Sigmoid colon (tissue), 7 donors: ENCODE measurements around the gene ANKRD2. TPM values are rescaled to one million over a fixed set of nuclear protein-coding genes. Genes with fewer than 3 reads are reported as not detected.

ENCODE experiments used
- DNase-seq: peaks from one replicate; pipeline ENCODE4 v3.0.0-alpha.2; 2019
- H3K27ac ChIP-seq, 4 donors: fragments of 200-600 bp; sonication (generic); one replicate each; pipeline ENCODE4 v1.5.1; 2016 to 2019; ENCODE audit warnings: mild to moderate bottlenecking in 1 of 4
- H3K27me3 ChIP-seq, 3 donors: fragments of 200-600 bp; sonication (generic); one replicate each; pipeline ENCODE4 v1.5.1; 2019; ENCODE audit warnings: mild to moderate bottlenecking in 1 of 3
- H3K36me3 ChIP-seq, 4 donors: fragments of 200-600 bp; sonication (generic); one replicate each; pipeline ENCODE4 v1.5.1; 2016 to 2019
- H3K4me1 ChIP-seq, 4 donors: fragments of 200-600 bp; sonication (generic); one replicate each; pipeline ENCODE4 v1.5.1; 2017 to 2019
- H3K4me3 ChIP-seq, 4 donors: fragments of 200-600 bp; sonication (generic); one replicate each; pipeline ENCODE4 v1.5.1; 2017 to 2019; ENCODE audit warnings: mild to moderate bottlenecking in 2 of 4, moderate library complexity in 1 of 4
- H3K9me3 ChIP-seq, 4 donors: fragments of 200-600 bp in 3 of 4; sonication (generic) in 3 of 4; one replicate each; pipeline versions ENCODE4 v1.5.1 to v1.6.1; 2013 to 2019
- EP300 ChIP-seq, 4 donors: sonication (generic); formaldehyde crosslinking; IDR thresholded peaks; one replicate each; pipeline ENCODE4 v1.6.1; 2017; ENCODE audit warnings: antibody characterized with exemption in 4 of 4
- POLR2A ChIP-seq, 2 donors: fragments of 450-650 bp; IDR thresholded peaks; one replicate each; pipeline ENCODE4 v1.6.1; 2016; ENCODE audit warnings: antibody characterized with exemption in 2 of 2, mild to moderate bottlenecking in 2 of 2, moderate library complexity in 2 of 2
- POLR2AphosphoS5 ChIP-seq, 4 donors: sonication (generic); formaldehyde crosslinking; IDR thresholded peaks; one replicate each; pipeline ENCODE4 v1.6.1; 2017; ENCODE audit warnings: antibody characterized with exemption in 4 of 4
- WGBS, 2 donors: extraction: QIAGEN DNeasy Blood & Tissue Kit; methylation state at CpG; one replicate each; pipeline ENCODE4 v1.1.7; 2013; 5-methylcytosine and 5-hydroxymethylcytosine counted together
- intact Hi-C: fragments of 100-400 bp; cut with DNase I; formaldehyde crosslinking; loops from one replicate; pipeline ENCODE4 v1.15.1; 2023
- polyA plus RNA-seq, 3 donors: library from polyadenylated mRNA; stranded (reverse); fragments of 200-250 nt; gene quantifications; one replicate each; pipeline ENCODE4 v1.2.3, GENCODE V29; 2013
- total RNA-seq, 4 donors: library from RNA; depleted of rRNA; stranded (reverse); fragments of >200 nt; gene quantifications; one replicate each; pipeline ENCODE4 v1.1.0, GENCODE V29; 2016
- TF ChIP-seq, protein P1 (sequence below), 4 experiments: fragments of 450-650 bp in 3 of 4; fragments of 200-600 bp in 1 of 4; IDR thresholded peaks; one replicate each; pipeline ENCODE4 v1.5.1; 2016 to 2019; ENCODE audit warnings: antibody characterized with exemption in 4 of 4, mild to moderate bottlenecking in 3 of 4, moderate library complexity in 2 of 4
- donor health status: healthy with polysubstance abuse.
- donor health status: Bipolar disorder and iron deficiency.
- donor health status: healthy.

Gene ANKRD2
- total and polyA plus RNA-seq, 7 donors: 0.31 to 1.2 (median 0.49) TPM; not detected in 4

DNA sequence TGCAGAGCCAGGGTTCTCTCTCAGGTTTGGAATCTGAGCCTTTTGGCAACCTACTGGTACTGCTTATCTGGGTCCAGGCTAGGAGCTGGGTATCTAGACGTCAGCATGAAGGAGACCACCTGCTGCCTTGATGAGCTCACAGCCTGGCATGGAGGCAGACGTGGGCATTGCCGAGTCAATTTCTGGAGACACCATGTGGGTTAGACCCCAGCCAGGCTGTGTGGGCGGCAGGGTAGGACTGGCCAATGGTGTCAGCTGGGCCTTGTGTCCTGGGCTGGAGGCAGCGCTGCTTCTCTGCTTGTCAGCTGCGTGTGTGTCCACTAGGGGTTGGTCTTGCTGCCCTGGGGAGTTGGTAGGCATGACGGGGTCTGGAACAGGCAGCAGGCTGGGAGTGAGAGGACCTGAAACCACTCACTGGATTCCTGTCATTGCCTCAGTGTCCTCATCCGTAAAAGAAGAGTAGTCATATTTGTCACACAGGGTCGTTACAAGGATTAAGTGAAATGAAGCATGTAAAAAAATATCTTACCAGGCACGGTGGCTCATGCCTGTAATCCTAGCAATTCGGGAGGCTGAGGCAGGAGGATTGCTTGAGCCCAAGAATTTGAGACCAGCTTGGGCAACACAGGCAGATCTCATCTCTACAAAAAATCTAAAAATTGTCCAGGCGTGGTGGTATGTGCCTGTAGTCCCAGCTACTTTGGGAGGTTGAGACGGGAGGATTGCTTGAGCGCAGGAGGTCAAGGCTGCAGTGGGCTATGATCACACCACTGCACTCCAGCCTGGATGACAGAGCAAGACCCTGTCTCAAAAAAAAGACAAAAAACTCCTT lies 31.7 kb upstream of the ANKRD2 start:
- Histone ChIP-seq H3K9me3 (no peaks in the 10 kb centered on the region), H3K4me3 (no peak overlapping the region), H3K27ac (peak overlapping the region in 3 of 4 donors; percentile 18 to 88 (median 82)), H3K4me1 (peaks cover 0 to 30% (median 28%) of the 10 kb centered on the region in 4 donors), H3K36me3 (no peaks in the 10 kb centered on the region), H3K27me3 (no peaks in the 10 kb centered on the region)
- peak; percentile 56 for DNase-seq
- intact Hi-C loops: no loop called here
- TF ChIP-seq EP300 (IDR thresholded peaks at IDR 0.05): no peak
- TF ChIP-seq POLR2A (IDR thresholded peaks at IDR 0.05): no peak
- TF ChIP-seq, protein P1, sequence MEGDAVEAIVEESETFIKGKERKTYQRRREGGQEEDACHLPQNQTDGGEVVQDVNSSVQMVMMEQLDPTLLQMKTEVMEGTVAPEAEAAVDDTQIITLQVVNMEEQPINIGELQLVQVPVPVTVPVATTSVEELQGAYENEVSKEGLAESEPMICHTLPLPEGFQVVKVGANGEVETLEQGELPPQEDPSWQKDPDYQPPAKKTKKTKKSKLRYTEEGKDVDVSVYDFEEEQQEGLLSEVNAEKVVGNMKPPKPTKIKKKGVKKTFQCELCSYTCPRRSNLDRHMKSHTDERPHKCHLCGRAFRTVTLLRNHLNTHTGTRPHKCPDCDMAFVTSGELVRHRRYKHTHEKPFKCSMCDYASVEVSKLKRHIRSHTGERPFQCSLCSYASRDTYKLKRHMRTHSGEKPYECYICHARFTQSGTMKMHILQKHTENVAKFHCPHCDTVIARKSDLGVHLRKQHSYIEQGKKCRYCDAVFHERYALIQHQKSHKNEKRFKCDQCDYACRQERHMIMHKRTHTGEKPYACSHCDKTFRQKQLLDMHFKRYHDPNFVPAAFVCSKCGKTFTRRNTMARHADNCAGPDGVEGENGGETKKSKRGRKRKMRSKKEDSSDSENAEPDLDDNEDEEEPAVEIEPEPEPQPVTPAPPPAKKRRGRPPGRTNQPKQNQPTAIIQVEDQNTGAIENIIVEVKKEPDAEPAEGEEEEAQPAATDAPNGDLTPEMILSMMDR (IDR thresholded peaks at IDR 0.05): no peak
- no peak for TF ChIP-seq POLR2AphosphoS5 (IDR thresholded peaks at IDR 0.05)
- 93% methylated on average over 14 of the region's 14 CpGs for WGBS, 2 donors

DNA sequence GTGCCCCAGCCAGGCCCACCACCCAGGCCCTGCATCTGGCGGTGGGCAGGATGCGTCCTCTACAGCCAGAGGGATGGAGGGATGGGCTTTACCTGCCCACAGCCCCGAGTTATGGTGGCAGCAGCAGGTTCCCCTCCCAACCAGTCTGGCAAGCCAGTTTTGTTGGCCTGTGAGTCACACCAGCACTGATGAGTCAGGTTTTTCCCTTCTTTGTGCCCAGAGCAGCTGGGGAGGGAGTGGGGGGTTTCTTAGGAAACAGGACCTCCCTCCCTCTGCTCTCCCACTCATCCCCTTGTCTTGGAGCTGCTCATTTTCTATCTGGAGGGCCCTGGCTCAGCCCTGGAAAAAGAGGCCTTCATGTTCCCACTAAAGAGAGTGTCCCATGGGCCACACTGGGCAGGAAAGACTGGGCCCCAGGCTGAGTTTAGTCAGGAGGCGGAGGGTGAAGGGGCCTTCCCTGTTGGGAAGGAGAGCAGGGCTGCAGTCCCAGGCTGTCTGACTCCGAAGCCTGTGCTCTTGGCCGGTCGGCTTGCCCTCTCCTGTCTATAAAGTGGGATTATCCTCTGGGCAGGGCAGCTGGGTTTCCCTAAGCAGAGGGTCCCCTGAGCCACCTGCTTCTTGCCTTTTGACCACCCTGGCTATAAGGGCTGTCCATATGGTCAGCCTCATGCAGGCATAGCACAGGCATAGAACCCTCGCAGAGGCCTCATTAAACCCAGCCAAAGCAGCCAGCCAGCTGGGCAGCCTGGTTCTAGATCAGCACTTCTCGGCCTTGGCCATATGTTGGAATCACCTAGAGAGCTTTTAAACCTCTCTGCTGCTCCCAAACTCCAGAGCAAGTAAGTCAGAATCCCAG lies 30.2 kb upstream of the ANKRD2 start:
- Histone ChIP-seq H3K36me3 (no peaks in the 10 kb centered on the region), H3K9me3 (no peaks in the 10 kb centered on the region), H3K27ac (peak overlapping the region; percentile 77 to 88 (median 81)), H3K4me3 (no peak overlapping the region), H3K4me1 (peaks cover 0 to 36% (median 32%) of the 10 kb centered on the region in 4 donors), H3K27me3 (no peaks in the 10 kb centered on the region)
- 75 to 77% methylated on average over 9 of the region's 9 CpGs for WGBS, 2 donors
- intact Hi-C loops: no loop called here
- peak; percentile 91 for DNase-seq
- peak; percentile 60 to 65 (median 62) for TF ChIP-seq POLR2AphosphoS5 (IDR thresholded peaks at IDR 0.05)
- TF ChIP-seq, protein P1 (IDR thresholded peaks at IDR 0.05): no peak

DNA sequence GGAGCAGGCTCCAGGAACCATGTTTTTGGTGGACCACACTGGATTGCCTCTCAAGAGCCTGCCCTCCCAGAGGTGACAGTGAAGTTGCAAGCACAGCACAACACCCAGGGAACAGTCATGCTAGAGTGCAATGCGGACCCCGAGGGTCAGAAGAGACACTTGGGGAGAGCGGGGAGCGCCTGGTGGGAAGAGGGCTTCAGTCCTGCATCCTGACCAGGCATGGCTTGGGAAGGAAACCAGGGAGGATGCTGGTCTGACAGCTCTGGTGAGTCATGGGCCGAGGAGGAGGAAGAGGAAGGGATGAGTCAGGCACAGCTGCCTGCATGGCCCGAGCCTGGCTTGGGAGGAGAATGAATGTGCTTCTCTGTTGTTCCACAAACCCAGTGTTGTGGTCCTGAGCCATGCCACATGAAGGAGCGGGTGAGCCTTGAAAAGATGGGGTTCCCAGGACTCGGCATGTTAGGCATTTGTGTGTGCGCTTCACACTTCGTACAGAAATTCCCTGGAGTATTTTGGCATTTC lies 29.5 kb upstream of the ANKRD2 start:
- Histone ChIP-seq H3K9me3 (no peaks in the 10 kb centered on the region), H3K4me1 (peaks cover 0 to 37% (median 32%) of the 10 kb centered on the region in 4 donors), H3K27ac (peak overlapping the region; percentile 77 to 88 (median 81)), H3K36me3 (no peaks in the 10 kb centered on the region), H3K27me3 (no peaks in the 10 kb centered on the region), H3K4me3 (no peak overlapping the region)
- 53 to 71% methylated on average over 10 of the region's 10 CpGs for WGBS, 2 donors
- peak; percentile 93 for DNase-seq
- intact Hi-C loops: no loop called here
- TF ChIP-seq, protein P1 (IDR thresholded peaks at IDR 0.05): no peak
- peak; percentile 39 to 82 (median 59) for TF ChIP-seq POLR2AphosphoS5 (IDR thresholded peaks at IDR 0.05)
- TF ChIP-seq EP300 (IDR thresholded peaks at IDR 0.05): no peak

DNA sequence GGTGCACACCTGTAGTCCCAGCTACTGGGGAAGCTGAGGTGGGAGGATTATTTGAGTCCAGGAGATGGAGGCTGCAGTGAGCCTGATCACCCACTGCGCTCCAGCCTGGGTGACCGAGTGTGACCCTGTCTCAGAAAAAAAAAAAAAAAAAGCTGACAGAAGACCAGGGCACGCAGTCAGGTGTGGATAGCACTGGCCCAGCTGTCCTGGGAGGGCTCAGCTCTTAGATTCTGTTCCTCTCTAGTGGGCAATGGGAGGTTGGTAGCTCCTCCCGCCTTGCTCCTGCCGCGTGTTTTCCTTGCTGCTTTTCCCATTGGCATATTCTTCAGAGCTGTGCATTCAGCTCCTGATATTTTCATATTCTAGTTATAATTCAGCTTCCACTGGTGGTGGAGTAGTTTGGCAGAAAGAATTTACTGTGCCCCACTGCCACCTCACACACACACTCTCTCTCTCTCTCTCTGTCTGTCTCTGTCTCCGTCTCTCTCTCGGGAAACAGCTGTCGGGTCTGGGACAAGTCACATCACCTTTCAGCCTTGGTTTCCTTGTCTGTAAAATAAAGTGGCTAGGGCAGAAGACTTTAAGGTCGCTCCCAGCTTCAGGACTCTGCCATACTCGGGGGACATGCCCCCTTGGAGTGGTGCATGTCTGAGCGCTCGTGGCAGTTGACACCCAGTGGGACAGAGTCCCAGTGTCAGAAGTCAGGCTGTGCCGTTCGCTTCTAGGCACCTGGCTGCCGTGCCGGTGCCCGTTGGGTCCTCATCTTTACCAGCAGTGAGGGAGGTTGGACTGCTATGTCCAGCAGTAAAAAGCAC lies 25.9 kb upstream of the ANKRD2 start:
- no peak overlapping the region for H3K4me3 ChIP-seq
- H3K36me3 ChIP-seq: no peaks in the 10 kb centered on the region
- H3K9me3 ChIP-seq: no peaks in the 10 kb centered on the region
- TF ChIP-seq, protein P1 (IDR thresholded peaks at IDR 0.05): no peak
- no peak for DNase-seq
- H3K4me1 ChIP-seq: peaks cover 0 to 40% (median 29%) of the 10 kb centered on the region in 4 donors
- no peak overlapping the region for H3K27ac ChIP-seq
- no peaks in the 10 kb centered on the region for H3K27me3 ChIP-seq
- WGBS, 2 donors: 86 to 90% methylated on average over 18 of the region's 18 CpGs
- intact Hi-C loops: no loop called here
